ENCODE results near the gene PDE7B. TPM values are rescaled to one million over a fixed set of nuclear protein-coding genes. Genes with fewer than 3 reads are reported as not detected.

Gene PDE7B
- total and polyA plus RNA-seq, 2 of the 4 experiments (the other 2 are of a cell fraction), result 7.8 to 12.4 TPM

- dilution Hi-C loops (cut with HindIII; ENCODE audit: low sequenced_read_pairs, unreplicated experiment), result no loop called here
Measured at GRCh38 chr6:136163260-136163659, 311.8 kb downstream of the PDE7B start.

More at GRCh38 chr6:136163260-136163659, 311.8 kb downstream of the PDE7B start:
- no TSS peak for BruUV-seq (replicated peaks)
- Histone ChIP-seq H3K4me2 (ENCODE audit: low read depth, low read length) (no peak overlapping the region), H4K91ac (ENCODE audit: insufficient read depth, low read depth, low read length) (no peak overlapping the region), H3K9ac (ENCODE audit: low read depth, low read length) (no peak overlapping the region), H2BK120ac (ENCODE audit: low read depth, low read length) (no peak overlapping the region), H4K20me1 (ENCODE audit: insufficient read depth, low read length) (no peaks in the 10 kb centered on the region), H3K14ac (replicated peaks; ENCODE audit: low read depth, low read length) (no peak overlapping the region), H3K18ac (ENCODE audit: low read depth, low read length) (no peak overlapping the region), H3K79me1 (ENCODE audit: low read depth in 1 of 2, low read length in 2 of 2) (0 out of 4 replicates have a peak, but pooled peaks cover 0 to 5% of the 10 kb centered on the region in 2 experiments), H3K4me1 (ENCODE audit: control insufficient read depth, insufficient read depth, low read length) (peaks cover 3% of the 10 kb centered on the region), H2AK5ac (ENCODE audit: low read depth, low read length) (no peak overlapping the region), H3K9me3 (ENCODE audit: control insufficient read depth, insufficient read depth, low read length) (no peaks in the 10 kb centered on the region), H2BK5ac (ENCODE audit: low read depth, low read length, poor library complexity, severe bottlenecking) (no peak overlapping the region), H3K27me3 (ENCODE audit: control insufficient read depth, insufficient read depth, low read length) (no peaks in the 10 kb centered on the region), H3K9me1 (ENCODE audit: insufficient read depth, low read length) (no peaks in the 10 kb centered on the region; the same call in 1 of the 2 replicates), H3K56ac (ENCODE audit: extremely low read depth, insufficient read depth, low read length) (no peak overlapping the region), H3K27ac (ENCODE audit: insufficient read depth, low read length) (no peak overlapping the region), H2AK9ac (replicated peaks; ENCODE audit: low read depth, low read length, poor library complexity) (no peak overlapping the region), H3K23ac (ENCODE audit: low read depth, low read length) (no peak overlapping the region), H3K36me3 (ENCODE audit: control insufficient read depth, insufficient read depth, low read length) (peaks cover 50% of the 10 kb centered on the region), H2AFZ (replicated peaks; ENCODE audit: low read length, poor library complexity) (no peak overlapping the region), H4K5ac (ENCODE audit: low read depth, low read length) (no peak overlapping the region), H2BK15ac (ENCODE audit: low read depth, low read length) (no peak overlapping the region), H4K8ac (ENCODE audit: low read depth in 2 of 2, low read length in 2 of 2) (no peak overlapping the region), H3K4me3 (ENCODE audit: insufficient read depth, low read depth, low read length) (no peak overlapping the region), H2BK20ac (ENCODE audit: low read depth, low read length) (no peak overlapping the region), H3K4ac (ENCODE audit: low read depth, low read length) (no peak overlapping the region)
- ATAC-seq (ENCODE audit: low read depth), result no peak
- no CpG with 5 or more reads among the region's 3 CpGs for WGBS, 2 experiments (ENCODE audit: extremely low coverage in 2 of 2, insufficient read length in 1 of 2)
- CTCF ChIA-PET, result no interaction called here
- intact Hi-C loops (cut with micrococcal nuclease) (no loop called here), in situ Hi-C loops (cut with MboI; ENCODE audit: low sequenced_read_pairs) (no loop called here)
- POLR2A ChIA-PET (ENCODE audit: unreplicated experiment), result no interaction called here
- TF ChIP-seq CEBPB (IDR thresholded peaks at IDR 0.05; ENCODE audit: low read depth, low read length), result no peak
- TF ChIP-seq, protein P1, sequence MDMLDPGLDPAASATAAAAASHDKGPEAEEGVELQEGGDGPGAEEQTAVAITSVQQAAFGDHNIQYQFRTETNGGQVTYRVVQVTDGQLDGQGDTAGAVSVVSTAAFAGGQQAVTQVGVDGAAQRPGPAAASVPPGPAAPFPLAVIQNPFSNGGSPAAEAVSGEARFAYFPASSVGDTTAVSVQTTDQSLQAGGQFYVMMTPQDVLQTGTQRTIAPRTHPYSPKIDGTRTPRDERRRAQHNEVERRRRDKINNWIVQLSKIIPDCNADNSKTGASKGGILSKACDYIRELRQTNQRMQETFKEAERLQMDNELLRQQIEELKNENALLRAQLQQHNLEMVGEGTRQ (IDR thresholded peaks at IDR 0.05; ENCODE audit: low read depth, low read length), result no peak
- no peak for TF ChIP-seq MAZ (IDR thresholded peaks at IDR 0.05; ENCODE audit: borderline replicate concordance, low read depth, low read length)
- TF ChIP-seq NFE2L2 (IDR thresholded peaks at IDR 0.05; ENCODE audit: low read depth, low read length), result no peak
- no peak for TF ChIP-seq MXI1 (IDR thresholded peaks at IDR 0.05; ENCODE audit: borderline replicate concordance, low read depth, low read length)
- TF ChIP-seq POLR2A (IDR thresholded peaks at IDR 0.05; ENCODE audit: low read depth, low read length), result no peak
- no peak for TF ChIP-seq RCOR1 (IDR thresholded peaks at IDR 0.05; ENCODE audit: insufficient replicate concordance, low read length)
- TF ChIP-seq RAD21 (IDR thresholded peaks at IDR 0.05; ENCODE audit: low read length), result no peak
- no peak for DNase-seq
